ENCODE results near the gene COL13A1.

Gene COL13A1

DNA sequence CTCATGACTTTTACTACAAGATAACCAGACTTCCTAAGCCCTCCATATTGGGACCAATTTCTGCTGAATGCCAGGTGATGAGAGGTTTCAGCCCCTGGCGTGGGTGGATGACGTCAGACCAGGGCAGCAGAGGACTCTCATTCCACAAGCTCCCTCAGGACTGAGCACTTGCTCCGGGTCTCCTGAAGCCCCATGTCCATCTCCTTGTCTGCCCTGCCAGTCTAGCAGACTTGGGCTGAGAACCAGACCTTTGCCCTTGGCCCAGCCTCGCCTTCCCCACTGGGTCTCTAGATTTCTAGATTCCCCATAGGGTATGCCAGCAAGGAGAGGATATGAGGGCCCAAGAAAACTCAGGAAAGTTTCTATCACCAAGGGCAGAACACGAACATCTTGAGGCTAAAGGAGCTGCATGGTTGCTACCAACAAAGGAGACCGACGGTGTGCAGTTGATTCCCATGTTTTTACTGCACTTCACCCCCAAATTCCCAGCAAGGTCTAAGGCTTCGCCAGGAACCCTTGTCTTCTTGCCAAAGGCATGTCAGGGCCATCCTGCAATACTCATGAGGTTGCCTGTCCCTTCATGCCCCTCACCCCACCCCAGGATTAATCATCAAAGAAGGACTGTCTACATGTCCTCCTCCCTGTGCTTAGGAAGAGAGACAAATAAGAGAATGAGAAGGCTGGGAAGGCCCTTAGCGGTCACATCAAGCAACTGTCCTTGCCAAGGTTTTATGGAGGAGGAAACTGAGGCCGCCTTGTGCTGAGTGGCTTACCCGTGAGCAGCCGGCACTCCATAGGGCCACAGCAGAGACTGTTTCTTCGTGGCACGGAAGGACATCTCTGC lies 154.4 kb downstream of the COL13A1 start:
- H3K4me3 ChIP-seq (ENCODE audit: control insufficient read depth in 1 of 7, extremely low read depth in 1 of 7, insufficient read depth in 4 of 7, low read depth in 2 of 7, low read length in 6 of 7), result no peak overlapping the region
- DNase-seq, result no peak
- H3K36me3 ChIP-seq (ENCODE audit: control insufficient read depth in 4 of 4, insufficient read depth in 4 of 4, low read length in 3 of 4), result no peaks in the 10 kb centered on the region
- peaks cover 0 to 10% (median 0%) of the 10 kb centered on the region in 5 experiments for H3K27me3 ChIP-seq (replicated peaks in 2 of 5; ENCODE audit: control insufficient read depth in 4 of 5, insufficient read depth in 5 of 5, low read length in 4 of 5)
- ChIA-PET POLR2A (no interaction called here), CTCF (interaction anchor here (1.4 kb wide), 1 partner anchor 41 kb away, joined by 4 read pairs; no protein-coding TSS in a partner anchor)
- WGBS (ENCODE audit: insufficient coverage), result 94% methylated on average over 13 of the region's 14 CpGs
- peaks cover 3 to 18% (median 6%) of the 10 kb centered on the region in 4 experiments for H3K4me1 ChIP-seq (ENCODE audit: control extremely low read depth in 1 of 4, control insufficient read depth in 4 of 4, insufficient read depth in 4 of 4, low read length in 3 of 4)
- no peak overlapping the region for H3K27ac ChIP-seq (ENCODE audit: insufficient read depth in 1 of 2, low read depth in 1 of 2, low read length in 2 of 2, poor library complexity in 1 of 2, severe bottlenecking in 2 of 2)
- no peaks in the 10 kb centered on the region for H3K9me3 ChIP-seq (ENCODE audit: control extremely low read depth in 1 of 5, control insufficient read depth in 4 of 5, insufficient read depth in 2 of 5, low read depth in 1 of 5, low read length in 4 of 5)

DNA sequence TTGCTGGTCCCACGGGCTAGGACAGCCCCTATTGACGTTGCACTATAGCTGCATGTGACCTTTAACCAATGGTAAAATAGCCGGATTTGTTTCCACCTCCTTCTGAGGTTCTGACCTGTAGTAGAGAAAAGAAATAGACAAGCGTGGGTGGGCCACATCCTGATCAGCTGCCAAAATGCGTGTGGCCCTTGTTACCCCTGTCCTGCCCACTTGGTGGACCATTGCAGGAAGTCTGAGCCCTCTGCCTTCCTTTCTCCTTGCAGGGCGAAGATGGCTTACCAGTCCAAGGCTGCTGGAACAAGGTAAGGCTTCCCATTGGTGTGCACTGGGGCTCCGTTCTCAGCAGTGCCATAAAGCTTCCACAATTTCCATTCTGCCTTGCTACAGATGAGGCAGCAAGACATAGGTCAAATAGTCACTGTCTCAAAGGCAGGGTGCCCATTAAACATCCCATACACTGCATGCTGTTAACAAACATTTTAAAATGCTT lies 155.1 kb downstream of the COL13A1 start:
- no peaks in the 10 kb centered on the region for H3K36me3 ChIP-seq (ENCODE audit: control insufficient read depth in 4 of 4, insufficient read depth in 4 of 4, low read length in 3 of 4)
- no peak overlapping the region for H3K4me3 ChIP-seq (ENCODE audit: control insufficient read depth in 1 of 7, extremely low read depth in 1 of 7, insufficient read depth in 4 of 7, low read depth in 2 of 7, low read length in 6 of 7)
- ChIA-PET POLR2A (no interaction called here), CTCF (no interaction called here)
- H3K4me1 ChIP-seq (ENCODE audit: control extremely low read depth in 1 of 4, control insufficient read depth in 4 of 4, insufficient read depth in 4 of 4, low read length in 3 of 4), result peaks cover 3 to 24% (median 12%) of the 10 kb centered on the region in 4 experiments
- no peak overlapping the region for H3K27ac ChIP-seq (ENCODE audit: insufficient read depth in 1 of 2, low read depth in 1 of 2, low read length in 2 of 2, poor library complexity in 1 of 2, severe bottlenecking in 2 of 2)
- WGBS (ENCODE audit: insufficient coverage), result 86% methylated on average over 7 of the region's 7 CpGs
- H3K27me3 ChIP-seq (replicated peaks in 2 of 5; ENCODE audit: control insufficient read depth in 4 of 5, insufficient read depth in 5 of 5, low read length in 4 of 5), result peaks cover 0 to 10% (median 0%) of the 10 kb centered on the region in 5 experiments
- H3K9me3 ChIP-seq (ENCODE audit: control extremely low read depth in 1 of 5, control insufficient read depth in 4 of 5, insufficient read depth in 2 of 5, low read depth in 1 of 5, low read length in 4 of 5), result no peaks in the 10 kb centered on the region
- no peak for DNase-seq

DNA sequence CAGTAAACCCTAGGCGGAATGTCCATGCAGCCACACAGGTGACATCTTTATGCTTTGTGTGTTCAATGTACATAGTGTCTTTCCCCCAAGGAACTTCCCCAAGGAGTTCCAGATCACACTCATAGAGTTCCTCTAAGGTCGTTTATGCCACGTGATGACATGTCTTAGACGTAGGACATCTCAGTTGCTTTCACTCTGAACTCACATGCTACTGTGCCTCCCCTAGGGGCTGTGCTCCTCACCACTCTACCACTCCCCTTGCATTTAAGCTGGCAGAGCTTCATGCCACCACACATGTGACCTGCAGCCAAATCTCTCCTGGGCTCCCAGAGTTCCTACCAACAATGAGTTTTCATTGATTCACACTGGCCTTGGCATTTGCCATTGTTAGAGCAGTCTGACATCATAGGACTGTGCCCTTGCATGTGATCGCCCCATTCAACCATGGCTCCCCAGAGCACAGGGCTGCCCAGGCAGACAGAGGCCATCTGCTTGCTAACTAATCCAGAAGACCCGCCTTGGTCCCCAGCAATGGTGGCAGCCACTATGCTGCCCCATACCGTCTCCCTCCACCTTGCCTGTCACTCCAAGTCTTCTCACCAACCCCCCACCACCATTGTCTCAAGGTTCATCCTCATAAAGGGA lies 155.7 kb downstream of the COL13A1 start:
- Histone ChIP-seq H3K9me3 (ENCODE audit: control extremely low read depth in 1 of 5, control insufficient read depth in 4 of 5, insufficient read depth in 2 of 5, low read depth in 1 of 5, low read length in 4 of 5) (no peaks in the 10 kb centered on the region), H3K27ac (ENCODE audit: insufficient read depth in 1 of 2, low read depth in 1 of 2, low read length in 2 of 2, poor library complexity in 1 of 2, severe bottlenecking in 2 of 2) (no peak overlapping the region), H3K27me3 (replicated peaks in 2 of 5; ENCODE audit: control insufficient read depth in 4 of 5, insufficient read depth in 5 of 5, low read length in 4 of 5) (peaks cover 0 to 10% (median 0%) of the 10 kb centered on the region in 5 experiments), H3K4me3 (ENCODE audit: control insufficient read depth in 1 of 7, extremely low read depth in 1 of 7, insufficient read depth in 4 of 7, low read depth in 2 of 7, low read length in 6 of 7) (no peak overlapping the region), H3K4me1 (ENCODE audit: control extremely low read depth in 1 of 4, control insufficient read depth in 4 of 4, insufficient read depth in 4 of 4, low read length in 3 of 4) (peaks cover 3 to 29% (median 18%) of the 10 kb centered on the region in 4 experiments), H3K36me3 (ENCODE audit: control insufficient read depth in 4 of 4, insufficient read depth in 4 of 4, low read length in 3 of 4) (no peaks in the 10 kb centered on the region)
- ChIA-PET CTCF (interaction anchor here (0.9 to 2.4 kb wide), 7 partner anchors 12 to 85 kb away, joined by 3 to 8 read pairs (median 4); no protein-coding TSS in a partner anchor), POLR2A (no interaction called here)
- 90% methylated on average over 6 of the region's 7 CpGs for WGBS (ENCODE audit: insufficient coverage)
- DNase-seq, result no peak

DNA sequence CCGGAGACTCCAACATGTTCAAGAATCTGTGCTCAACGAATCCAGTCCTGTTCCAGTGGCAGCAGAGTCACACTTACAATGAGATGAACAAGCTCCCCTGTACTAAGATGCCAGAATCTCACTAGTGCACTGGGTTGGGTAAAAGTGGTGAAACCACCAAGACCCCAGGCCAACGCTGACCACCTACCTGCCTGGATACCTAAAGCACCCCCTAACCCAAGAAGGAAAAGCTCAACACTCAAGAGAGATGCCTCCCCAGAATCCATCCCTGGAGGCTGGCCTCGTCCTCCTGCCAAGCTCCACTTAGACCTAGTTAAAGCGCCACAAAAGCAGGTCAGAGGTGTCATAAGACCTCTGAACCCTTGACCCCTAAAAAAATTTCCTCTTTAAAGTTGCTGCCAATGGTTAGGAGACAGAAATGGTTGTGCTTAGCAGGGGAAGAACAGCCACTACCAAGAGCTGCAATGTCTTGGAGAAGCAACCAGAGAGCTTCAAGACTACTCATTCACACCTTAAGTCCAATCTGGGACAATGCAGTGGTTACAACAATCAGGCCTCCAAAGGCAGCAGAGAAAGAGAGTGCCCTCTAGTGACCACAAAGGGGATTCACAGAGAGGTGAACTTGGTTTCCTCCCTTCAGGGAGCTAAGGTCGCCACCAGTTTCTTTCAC lies 156.3 kb downstream of the COL13A1 start:
- POLR2A ChIA-PET, result no interaction called here
- Histone ChIP-seq H3K4me1 (ENCODE audit: control extremely low read depth in 1 of 4, control insufficient read depth in 4 of 4, insufficient read depth in 4 of 4, low read length in 3 of 4) (peaks cover 3 to 33% (median 20%) of the 10 kb centered on the region in 4 experiments), H3K4me3 (ENCODE audit: control insufficient read depth in 1 of 7, extremely low read depth in 1 of 7, insufficient read depth in 4 of 7, low read depth in 2 of 7, low read length in 6 of 7) (no peak overlapping the region), H3K27ac (ENCODE audit: insufficient read depth in 1 of 2, low read depth in 1 of 2, low read length in 2 of 2, poor library complexity in 1 of 2, severe bottlenecking in 2 of 2) (no peak overlapping the region), H3K36me3 (ENCODE audit: control insufficient read depth in 4 of 4, insufficient read depth in 4 of 4, low read length in 3 of 4) (no peaks in the 10 kb centered on the region), H3K27me3 (replicated peaks in 2 of 5; ENCODE audit: control insufficient read depth in 4 of 5, insufficient read depth in 5 of 5, low read length in 4 of 5) (peaks cover 0 to 8% (median 0%) of the 10 kb centered on the region in 5 experiments), H3K9me3 (ENCODE audit: control extremely low read depth in 1 of 5, control insufficient read depth in 4 of 5, insufficient read depth in 2 of 5, low read depth in 1 of 5, low read length in 4 of 5) (no peaks in the 10 kb centered on the region)
- DNase-seq, result peak; percentile 35 to 62 (median 61)
- WGBS (ENCODE audit: insufficient coverage), result 90% methylated on average over 2 of the region's 6 CpGs
- CTCF ChIA-PET, result interaction anchor here (0.6 to 2.4 kb wide), 12 partner anchors 12 to 188 kb away, joined by 3 to 9 read pairs (median 4); partner anchors contain the start of gene TYSND1

DNA sequence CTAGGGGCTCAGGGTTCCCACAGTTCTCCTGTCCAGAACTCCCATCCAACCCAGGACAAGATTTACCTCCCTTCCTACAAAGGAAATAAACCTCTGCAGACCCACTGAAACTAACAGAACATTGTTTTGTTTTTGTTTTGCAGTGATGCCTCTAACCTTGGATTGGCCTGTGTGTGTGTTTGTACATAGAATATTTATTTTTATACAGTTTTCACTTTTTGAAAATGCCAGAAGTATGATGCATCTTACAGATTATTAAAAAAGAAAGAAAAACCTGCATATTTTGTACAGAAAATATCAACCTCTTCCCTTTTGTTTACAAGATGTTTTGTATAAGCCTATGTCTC lies 156.8 kb downstream of the COL13A1 start:
- peaks cover 0 to 5% (median 0%) of the 10 kb centered on the region in 5 experiments for H3K27me3 ChIP-seq (replicated peaks in 2 of 5; ENCODE audit: control insufficient read depth in 4 of 5, insufficient read depth in 5 of 5, low read length in 4 of 5)
- no peaks in the 10 kb centered on the region for H3K9me3 ChIP-seq (ENCODE audit: control extremely low read depth in 1 of 5, control insufficient read depth in 4 of 5, insufficient read depth in 2 of 5, low read depth in 1 of 5, low read length in 4 of 5)
- ChIA-PET POLR2A (no interaction called here), CTCF (interaction anchor here (0.6 to 2.4 kb wide), 12 partner anchors 12 to 188 kb away, joined by 3 to 9 read pairs (median 4); partner anchors contain the start of gene TYSND1)
- H3K27ac ChIP-seq (ENCODE audit: insufficient read depth in 1 of 2, low read depth in 1 of 2, low read length in 2 of 2, poor library complexity in 1 of 2, severe bottlenecking in 2 of 2), result no peak overlapping the region
- H3K4me3 ChIP-seq (ENCODE audit: control insufficient read depth in 1 of 7, extremely low read depth in 1 of 7, insufficient read depth in 4 of 7, low read depth in 2 of 7, low read length in 6 of 7), result no peak overlapping the region
- DNase-seq, result no peak
- no peaks in the 10 kb centered on the region for H3K36me3 ChIP-seq (ENCODE audit: control insufficient read depth in 4 of 4, insufficient read depth in 4 of 4, low read length in 3 of 4)
- H3K4me1 ChIP-seq (ENCODE audit: control extremely low read depth in 1 of 4, control insufficient read depth in 4 of 4, insufficient read depth in 4 of 4, low read length in 3 of 4), result peaks cover 3 to 33% (median 20%) of the 10 kb centered on the region in 4 experiments

DNA sequence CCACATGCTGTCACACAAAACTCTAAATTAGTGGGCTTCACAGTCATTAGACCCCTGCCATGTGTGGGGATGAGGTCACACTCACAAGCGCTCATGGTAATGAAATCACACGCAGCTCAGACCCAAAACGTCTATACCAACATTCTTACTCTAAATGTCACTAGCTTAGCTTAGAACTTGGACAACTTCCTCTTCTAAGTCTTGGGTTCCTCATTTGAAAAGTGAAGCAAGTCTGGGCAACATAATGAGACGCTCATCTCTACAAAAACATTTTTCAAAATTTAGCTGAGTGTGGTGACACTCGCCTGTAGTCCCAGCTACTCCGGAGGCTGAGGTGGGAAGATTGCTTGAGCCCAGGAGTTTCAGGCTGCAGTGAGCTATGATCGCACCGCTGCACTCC lies 158.2 kb downstream of the COL13A1 start:
- peaks cover 3 to 33% (median 20%) of the 10 kb centered on the region in 4 experiments for H3K4me1 ChIP-seq (ENCODE audit: control extremely low read depth in 1 of 4, control insufficient read depth in 4 of 4, insufficient read depth in 4 of 4, low read length in 3 of 4)
- H3K36me3 ChIP-seq (ENCODE audit: control insufficient read depth in 4 of 4, insufficient read depth in 4 of 4, low read length in 3 of 4), result no peaks in the 10 kb centered on the region
- H3K4me3 ChIP-seq (ENCODE audit: control insufficient read depth in 1 of 7, extremely low read depth in 1 of 7, insufficient read depth in 4 of 7, low read depth in 2 of 7, low read length in 6 of 7), result no peak overlapping the region
- 24% methylated on average over 6 of the region's 8 CpGs for WGBS (ENCODE audit: insufficient coverage)
- H3K27me3 ChIP-seq (replicated peaks in 2 of 5; ENCODE audit: control insufficient read depth in 4 of 5, insufficient read depth in 5 of 5, low read length in 4 of 5), result peaks cover 0 to 3% (median 0%) of the 10 kb centered on the region in 5 experiments
- DNase-seq, result peak; percentile 36 to 86 (median 81)
- POLR2A ChIA-PET, result no interaction called here
- no peak overlapping the region for H3K27ac ChIP-seq (ENCODE audit: insufficient read depth in 1 of 2, low read depth in 1 of 2, low read length in 2 of 2, poor library complexity in 1 of 2, severe bottlenecking in 2 of 2)
- no peaks in the 10 kb centered on the region for H3K9me3 ChIP-seq (ENCODE audit: control extremely low read depth in 1 of 5, control insufficient read depth in 4 of 5, insufficient read depth in 2 of 5, low read depth in 1 of 5, low read length in 4 of 5)
- CTCF ChIA-PET, result interaction anchor here (1.1 to 2.4 kb wide), 6 partner anchors 10 to 59 kb away, joined by 4 to 9 read pairs (median 5); no protein-coding TSS in a partner anchor

Data from common myeloid progenitor, CD34-positive (primary cell).